Mesenteric fat pad (tissue), 1 donor: ENCODE measurements around the gene HNRNPC. TPM values are rescaled to one million over a fixed set of nuclear protein-coding genes. Genes with fewer than 3 reads are reported as not detected.
"Not testable (repeated sequence)": the region's sequence is repeated elsewhere in the genome, so short reads cannot be mapped to it uniquely, and the experiment has no call there.

Source experiments
- DNase-seq: peaks from one replicate; pipeline ENCODE4 v3.0.0-alpha.2; 2020; ENCODE audit warnings: low spot score
- long read RNA-seq: library from polyadenylated mRNA; unstranded; transcript quantifications from one replicate; pipeline ENCODE4 v2.0.0, GENCODE V29; 2020
- total RNA-seq: library from RNA; stranded (reverse); fragmentation: NEBNext Ultra II Directional; extraction: Animal tissue kit (Norgen Biotek cat#: 25700); gene quantifications from one replicate; pipeline ENCODE4 v1.2.1, GENCODE V29; 2021
- donor health status: DM: yes; HTN: yes; CAD: no.

HNRNPC gene
- 330 TPM for total RNA-seq
- long read RNA-seq, full-length matches to known transcripts = 382 of 581 reads
- long read RNA-seq, partial matches to known transcripts = 44 of 581 reads
- long read RNA-seq, other reads (novel, unspliced or antisense) = 155 of 581 reads

- peak; percentile 100 for DNase-seq
These were observed at the start of gene HNRNPC for GRCh38 chr14:21269252-21270046. Gene HNRNPC, minus strand, starts transcription at chr14:21269442. Its CDS starts 35,249 bp downstream, at chr14:21234193.

GRCh38 chr14:21317398-21317797, 48.2 kb upstream of the HNRNPC start:
- no peak for DNase-seq

GRCh38 chr14:21313512-21313911, 44.3 kb upstream of the HNRNPC start:
- no peak for DNase-seq

GRCh38 chr14:21311614-21312013, 42.4 kb upstream of the HNRNPC start:
- no peak for DNase-seq

- no peak for DNase-seq
These were observed 40.7 kb upstream of the HNRNPC start for GRCh38 chr14:21309956-21310355.

GRCh38 chr14:21309238-21309636, 40.0 kb upstream of the HNRNPC start:
- no peak for DNase-seq

GRCh38 chr14:21308479-21309237, 39.4 kb upstream of the HNRNPC start:
- DNase-seq = no peak

GRCh38 chr14:21308132-21308478, 38.9 kb upstream of the HNRNPC start:
- DNase-seq = no peak

GRCh38 chr14:21307637-21308036, 38.4 kb upstream of the HNRNPC start:
- DNase-seq = no peak

GRCh38 chr14:21302836-21303140, 33.5 kb upstream of the HNRNPC start:
- DNase-seq = not testable (repeated sequence)

GRCh38 chr14:21302013-21302835, 33.0 kb upstream of the HNRNPC start:
- no peak for DNase-seq

GRCh38 chr14:21300892-21301291, 31.6 kb upstream of the HNRNPC start:
- DNase-seq = no peak

GRCh38 chr14:21299562-21300130, 30.4 kb upstream of the HNRNPC start:
- no peak for DNase-seq

- no peak for DNase-seq
These were observed 29.1 kb upstream of the HNRNPC start for GRCh38 chr14:21298358-21298757.

GRCh38 chr14:21294026-21294425, 24.8 kb upstream of the HNRNPC start:
- DNase-seq = not testable (repeated sequence)

- no peak for DNase-seq
These were observed 17.9 kb upstream of the HNRNPC start for GRCh38 chr14:21287168-21287567.

GRCh38 chr14:21286516-21286915, 17.3 kb upstream of the HNRNPC start:
- DNase-seq = not testable (repeated sequence)

- DNase-seq = not testable (repeated sequence)
These were observed 12.7 kb upstream of the HNRNPC start for GRCh38 chr14:21281917-21282316.

GRCh38 chr14:21279783-21280182, 10.5 kb upstream of the HNRNPC start, which contains the start of gene RPGRIP1:
Gene RPGRIP1, plus strand, starts transcription at chr14:21280083. Its CDS starts 7,894 bp downstream, at chr14:21287977.
- no peak for DNase-seq

- DNase-seq = no peak
These were observed 9.4 kb upstream of the HNRNPC start for GRCh38 chr14:21278632-21279031.

- no peak for DNase-seq
These were observed 6.1 kb upstream of the HNRNPC start for GRCh38 chr14:21275261-21275858.
